ENCODE data around the gene HIP1.

Gene HIP1

GRCh38 chr7:75716992-75717626 is 21.6 kb downstream of the HIP1 start:
- DNase-seq (ENCODE audit: low read depth): no peak
- no peak overlapping the region for H3K4me3 ChIP-seq (ENCODE audit: low read depth, low read length)
- no peak for TF ChIP-seq CTCF (IDR thresholded peaks at IDR 0.05; ENCODE audit: insufficient read depth, low read depth, low read length, missing control alignments)

- no peak for TF ChIP-seq CTCF (IDR thresholded peaks at IDR 0.05; ENCODE audit: insufficient read depth, low read depth, low read length, missing control alignments)
- H3K4me3 ChIP-seq (ENCODE audit: low read depth, low read length): no peak overlapping the region
- DNase-seq (ENCODE audit: low read depth): no peak
Measured at GRCh38 chr7:75715864-75716263, 22.9 kb downstream of the HIP1 start.

- no peak overlapping the region for H3K4me3 ChIP-seq (ENCODE audit: low read depth, low read length)
- TF ChIP-seq CTCF (IDR thresholded peaks at IDR 0.05; ENCODE audit: insufficient read depth, low read depth, low read length, missing control alignments): no peak
- DNase-seq (ENCODE audit: low read depth): no peak
Measured at GRCh38 chr7:75712517-75713361, 26.0 kb downstream of the HIP1 start.

- TF ChIP-seq CTCF (IDR thresholded peaks at IDR 0.05; ENCODE audit: insufficient read depth, low read depth, low read length, missing control alignments): no peak
- no peak overlapping the region for H3K4me3 ChIP-seq (ENCODE audit: low read depth, low read length)
- DNase-seq (ENCODE audit: low read depth): peak; percentile 9
Measured at GRCh38 chr7:75711656-75712514, 26.9 kb downstream of the HIP1 start.

- DNase-seq (ENCODE audit: low read depth): no peak
- H3K4me3 ChIP-seq (ENCODE audit: low read depth, low read length): no peak overlapping the region
- TF ChIP-seq CTCF (IDR thresholded peaks at IDR 0.05; ENCODE audit: insufficient read depth, low read depth, low read length, missing control alignments): no peak
Measured at GRCh38 chr7:75711076-75711475, 27.7 kb downstream of the HIP1 start.

GRCh38 chr7:75704928-75705327 is 33.8 kb downstream of the HIP1 start:
- no peak for DNase-seq (ENCODE audit: low read depth)
- TF ChIP-seq CTCF (IDR thresholded peaks at IDR 0.05; ENCODE audit: insufficient read depth, low read depth, low read length, missing control alignments): no peak
- H3K4me3 ChIP-seq (ENCODE audit: low read depth, low read length): no peak overlapping the region
